Measurements from ENCODE around the gene CRYBB1. TPM values are rescaled to one million over a fixed set of nuclear protein-coding genes. Genes with fewer than 3 reads are reported as not detected.

Gene CRYBB1
- polyA plus RNA-seq, 1 experiment, result not detected

GRCh38 chr22:26576026-26576680 lies 41.7 kb downstream of the CRYBB1 start:
- POLR2A ChIA-PET, result no interaction called here
- Histone ChIP-seq H3K27me3 (ENCODE audit: control insufficient read depth, insufficient read depth, low read length) (no peaks in the 10 kb centered on the region), H3K4me3 (ENCODE audit: low read depth, low read length) (no peak overlapping the region), H3K27ac (ENCODE audit: low read depth, low read length) (no peak overlapping the region), H3K9me3 (ENCODE audit: control insufficient read depth, insufficient read depth, low read length) (no peaks in the 10 kb centered on the region)
- DNase-seq (ENCODE audit: low read depth, low spot score), result no peak
- CTCF ChIA-PET, result interaction anchor here (0.7 kb wide), 1 partner anchor 46 kb away, joined by 4 read pairs; no protein-coding TSS in a partner anchor
- no peak for TF ChIP-seq CTCF (IDR thresholded peaks at IDR 0.05; ENCODE audit: low read depth, low read length)

GRCh38 chr22:26574001-26574723 lies 43.7 kb downstream of the CRYBB1 start:
- H3K9me3 ChIP-seq (ENCODE audit: control insufficient read depth, insufficient read depth, low read length), result no peaks in the 10 kb centered on the region
- ChIA-PET POLR2A (no interaction called here), CTCF (no interaction called here)
- no peak for TF ChIP-seq CTCF (IDR thresholded peaks at IDR 0.05; ENCODE audit: low read depth, low read length)
- H3K4me3 ChIP-seq (ENCODE audit: low read depth, low read length), result no peak overlapping the region
- no peak for DNase-seq (ENCODE audit: low read depth, low spot score)
- H3K27ac ChIP-seq (ENCODE audit: low read depth, low read length), result no peak overlapping the region
- no peaks in the 10 kb centered on the region for H3K27me3 ChIP-seq (ENCODE audit: control insufficient read depth, insufficient read depth, low read length)

- no peak for DNase-seq (ENCODE audit: low read depth, low spot score)
- ChIA-PET CTCF (no interaction called here), POLR2A (no interaction called here)
- no peaks in the 10 kb centered on the region for H3K27me3 ChIP-seq (ENCODE audit: control insufficient read depth, insufficient read depth, low read length)
- no peak overlapping the region for H3K4me3 ChIP-seq (ENCODE audit: low read depth, low read length)
- H3K9me3 ChIP-seq (ENCODE audit: control insufficient read depth, insufficient read depth, low read length), result no peaks in the 10 kb centered on the region
- TF ChIP-seq CTCF (IDR thresholded peaks at IDR 0.05; ENCODE audit: low read depth, low read length), result no peak
- H3K27ac ChIP-seq (ENCODE audit: low read depth, low read length), result peak overlapping the region; percentile 52
Observed at GRCh38 chr22:26573026-26573662, 44.7 kb downstream of the CRYBB1 start.

DNA sequence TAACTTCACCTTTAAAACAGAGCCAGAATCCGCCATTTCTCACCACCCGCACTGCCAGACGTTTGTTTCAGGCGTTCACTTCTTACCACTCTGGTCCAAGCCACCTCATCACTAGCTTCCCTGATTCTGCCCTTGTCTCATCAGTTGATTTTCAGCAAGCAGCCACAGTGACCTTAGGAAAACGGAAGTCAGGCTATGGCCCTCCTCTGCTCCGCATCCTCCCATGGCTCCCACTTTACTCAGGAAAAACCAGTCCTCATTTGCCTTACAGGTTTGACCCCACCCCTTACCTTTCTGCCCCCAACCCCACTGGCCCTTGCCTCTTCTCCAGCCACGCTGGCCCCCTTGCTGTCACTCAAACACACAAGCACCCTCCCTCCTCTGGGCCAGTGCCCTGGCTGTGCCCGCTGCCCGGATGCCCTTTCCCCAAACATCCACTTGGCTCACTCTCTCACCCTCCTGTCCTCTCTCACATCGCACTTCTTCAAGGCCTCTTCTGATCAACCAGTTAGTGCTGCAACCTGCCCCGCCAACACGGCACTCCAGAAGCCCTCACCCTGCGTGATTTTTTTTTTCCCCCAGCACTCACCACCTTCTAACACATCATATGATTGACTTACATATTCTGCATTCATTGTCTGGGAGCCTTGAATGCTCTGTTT lies 46.8 kb downstream of the CRYBB1 start:
- Histone ChIP-seq H3K9me3 (ENCODE audit: control insufficient read depth, insufficient read depth, low read length) (no peaks in the 10 kb centered on the region), H3K27me3 (ENCODE audit: control insufficient read depth, insufficient read depth, low read length) (no peaks in the 10 kb centered on the region), H3K27ac (ENCODE audit: low read depth, low read length) (no peak overlapping the region), H3K4me3 (ENCODE audit: low read depth, low read length) (no peak overlapping the region)
- ChIA-PET CTCF (no interaction called here), POLR2A (no interaction called here)
- no peak for TF ChIP-seq CTCF (IDR thresholded peaks at IDR 0.05; ENCODE audit: low read depth, low read length)
- no peak for DNase-seq (ENCODE audit: low read depth, low spot score)

All from AG04450 (cell line).